Uterus (tissue), 2 donors: ENCODE results near the gene PDGFRB.

ENCODE experiments used
- POLR2A ChIP-seq, 2 donors: fragments of 450-650 bp; IDR thresholded peaks; one replicate each; pipeline ENCODE4 v1.6.1; 2016; ENCODE audit warnings: antibody characterized with exemption in 2 of 2, mild to moderate bottlenecking in 1 of 2, moderate library complexity in 1 of 2
- TF ChIP-seq, protein P1 (sequence below), 4 experiments: fragments of 200-600 bp in 2 of 4; fragments of 450-650 bp in 2 of 4; sonication (generic) in 2 of 4; IDR thresholded peaks; one replicate each; pipeline ENCODE4 v1.5.1; 2016 to 2019; ENCODE audit warnings: antibody characterized with exemption in 4 of 4, mild to moderate bottlenecking in 2 of 4, moderate library complexity in 1 of 4

DNA sequence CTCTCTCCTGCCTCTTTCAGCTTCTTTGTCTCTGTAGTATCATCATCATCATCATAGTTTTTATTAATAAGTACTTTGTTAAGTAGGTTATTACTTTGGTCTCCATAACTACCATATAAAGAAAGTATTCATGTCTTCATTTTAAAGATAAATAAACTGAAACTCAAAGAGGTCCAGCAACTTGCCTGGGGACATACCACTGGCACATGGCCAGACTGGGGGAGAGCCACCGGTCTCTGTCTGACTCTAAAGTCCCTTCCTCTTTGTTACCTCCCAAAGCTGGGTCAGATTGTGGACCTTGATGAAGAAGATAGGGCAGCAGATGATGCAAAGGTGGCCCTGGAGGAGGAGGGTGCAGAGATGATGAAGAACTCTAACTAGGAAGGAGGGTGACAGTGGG, 19.4 kb upstream of the PDGFRB start:
- no peak for TF ChIP-seq POLR2A (IDR thresholded peaks at IDR 0.05)
- TF ChIP-seq, protein P1, sequence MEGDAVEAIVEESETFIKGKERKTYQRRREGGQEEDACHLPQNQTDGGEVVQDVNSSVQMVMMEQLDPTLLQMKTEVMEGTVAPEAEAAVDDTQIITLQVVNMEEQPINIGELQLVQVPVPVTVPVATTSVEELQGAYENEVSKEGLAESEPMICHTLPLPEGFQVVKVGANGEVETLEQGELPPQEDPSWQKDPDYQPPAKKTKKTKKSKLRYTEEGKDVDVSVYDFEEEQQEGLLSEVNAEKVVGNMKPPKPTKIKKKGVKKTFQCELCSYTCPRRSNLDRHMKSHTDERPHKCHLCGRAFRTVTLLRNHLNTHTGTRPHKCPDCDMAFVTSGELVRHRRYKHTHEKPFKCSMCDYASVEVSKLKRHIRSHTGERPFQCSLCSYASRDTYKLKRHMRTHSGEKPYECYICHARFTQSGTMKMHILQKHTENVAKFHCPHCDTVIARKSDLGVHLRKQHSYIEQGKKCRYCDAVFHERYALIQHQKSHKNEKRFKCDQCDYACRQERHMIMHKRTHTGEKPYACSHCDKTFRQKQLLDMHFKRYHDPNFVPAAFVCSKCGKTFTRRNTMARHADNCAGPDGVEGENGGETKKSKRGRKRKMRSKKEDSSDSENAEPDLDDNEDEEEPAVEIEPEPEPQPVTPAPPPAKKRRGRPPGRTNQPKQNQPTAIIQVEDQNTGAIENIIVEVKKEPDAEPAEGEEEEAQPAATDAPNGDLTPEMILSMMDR (IDR thresholded peaks at IDR 0.05): no peak
